ENCODE data around the gene OBSCN.

- TF ChIP-seq CTCF (IDR thresholded peaks at IDR 0.05) (no peak), POLR2AphosphoS5 (IDR thresholded peaks at IDR 0.05; ENCODE audit: low read depth, low read length) (no peak), SIN3A (IDR thresholded peaks at IDR 0.05; ENCODE audit: borderline replicate concordance, insufficient read depth, low read depth, low read length) (no peak), TCF7L2 (IDR thresholded peaks at IDR 0.05; ENCODE audit: low read depth, low read length) (no peak)
- TF ChIP-seq, protein P1, sequence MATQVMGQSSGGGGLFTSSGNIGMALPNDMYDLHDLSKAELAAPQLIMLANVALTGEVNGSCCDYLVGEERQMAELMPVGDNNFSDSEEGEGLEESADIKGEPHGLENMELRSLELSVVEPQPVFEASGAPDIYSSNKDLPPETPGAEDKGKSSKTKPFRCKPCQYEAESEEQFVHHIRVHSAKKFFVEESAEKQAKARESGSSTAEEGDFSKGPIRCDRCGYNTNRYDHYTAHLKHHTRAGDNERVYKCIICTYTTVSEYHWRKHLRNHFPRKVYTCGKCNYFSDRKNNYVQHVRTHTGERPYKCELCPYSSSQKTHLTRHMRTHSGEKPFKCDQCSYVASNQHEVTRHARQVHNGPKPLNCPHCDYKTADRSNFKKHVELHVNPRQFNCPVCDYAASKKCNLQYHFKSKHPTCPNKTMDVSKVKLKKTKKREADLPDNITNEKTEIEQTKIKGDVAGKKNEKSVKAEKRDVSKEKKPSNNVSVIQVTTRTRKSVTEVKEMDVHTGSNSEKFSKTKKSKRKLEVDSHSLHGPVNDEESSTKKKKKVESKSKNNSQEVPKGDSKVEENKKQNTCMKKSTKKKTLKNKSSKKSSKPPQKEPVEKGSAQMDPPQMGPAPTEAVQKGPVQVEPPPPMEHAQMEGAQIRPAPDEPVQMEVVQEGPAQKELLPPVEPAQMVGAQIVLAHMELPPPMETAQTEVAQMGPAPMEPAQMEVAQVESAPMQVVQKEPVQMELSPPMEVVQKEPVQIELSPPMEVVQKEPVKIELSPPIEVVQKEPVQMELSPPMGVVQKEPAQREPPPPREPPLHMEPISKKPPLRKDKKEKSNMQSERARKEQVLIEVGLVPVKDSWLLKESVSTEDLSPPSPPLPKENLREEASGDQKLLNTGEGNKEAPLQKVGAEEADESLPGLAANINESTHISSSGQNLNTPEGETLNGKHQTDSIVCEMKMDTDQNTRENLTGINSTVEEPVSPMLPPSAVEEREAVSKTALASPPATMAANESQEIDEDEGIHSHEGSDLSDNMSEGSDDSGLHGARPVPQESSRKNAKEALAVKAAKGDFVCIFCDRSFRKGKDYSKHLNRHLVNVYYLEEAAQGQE (IDR thresholded peaks at IDR 0.05; ENCODE audit: insufficient read depth in 1 of 2, low read depth in 2 of 2, low read length in 1 of 2): no peak
These were observed 109.6 kb downstream of the OBSCN start for GRCh38 chr1:228317411-228317828.
